Measurements from ENCODE around the gene CSRNP3. TPM values are rescaled to one million over a fixed set of nuclear protein-coding genes. Genes with fewer than 3 reads are reported as not detected.

CSRNP3 gene
- total RNA-seq, 1 donor from 2014 or later = not detected

GRCh38 chr2:165544897-165545296 is 75.4 kb downstream of the CSRNP3 start:
- intact Hi-C loops (cut with micrococcal nuclease) = no loop called here

DNA sequence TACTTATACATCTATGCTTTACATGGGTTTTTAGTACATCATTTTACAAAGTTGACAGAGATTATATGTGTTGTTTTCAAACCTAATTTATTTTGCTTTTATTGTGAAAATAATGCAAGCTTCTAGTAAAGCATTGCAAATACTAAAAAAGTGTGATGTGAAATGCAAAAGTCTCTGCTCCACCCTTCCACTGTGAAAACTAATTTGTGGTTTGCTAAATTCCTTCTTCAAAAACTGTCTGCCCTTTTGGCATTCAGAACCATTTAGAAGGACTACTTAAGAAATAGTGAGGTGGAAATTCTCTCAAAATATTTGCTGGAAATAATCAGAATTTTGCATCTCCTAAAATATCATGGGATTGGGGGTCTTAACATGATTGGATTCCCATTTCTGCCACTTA is 78.4 kb downstream of the CSRNP3 start:
- intact Hi-C loops (cut with micrococcal nuclease) = no loop called here

GRCh38 chr2:165549619-165550018 is 80.1 kb downstream of the CSRNP3 start:
- intact Hi-C loops (cut with micrococcal nuclease) = no loop called here

DNA sequence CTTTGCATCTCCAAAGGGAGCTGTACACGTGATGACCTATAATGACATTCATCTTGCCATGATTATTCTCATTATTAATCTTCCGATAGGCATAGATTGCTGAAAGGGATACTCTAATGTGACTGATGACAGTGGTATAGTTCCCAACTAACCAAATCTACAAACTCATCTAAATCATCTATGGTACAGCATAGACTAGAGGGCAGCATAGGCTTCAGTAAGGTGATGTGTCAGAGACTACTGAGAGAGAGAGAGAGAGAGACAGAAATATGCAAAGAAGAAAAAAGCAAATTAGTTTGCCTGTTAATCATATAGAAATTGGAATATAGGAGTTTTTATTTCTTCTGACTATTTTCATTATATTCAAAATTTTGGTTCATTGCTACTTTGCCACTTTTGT is 89.3 kb downstream of the CSRNP3 start:
- intact Hi-C loops (cut with micrococcal nuclease) = no loop called here

DNA sequence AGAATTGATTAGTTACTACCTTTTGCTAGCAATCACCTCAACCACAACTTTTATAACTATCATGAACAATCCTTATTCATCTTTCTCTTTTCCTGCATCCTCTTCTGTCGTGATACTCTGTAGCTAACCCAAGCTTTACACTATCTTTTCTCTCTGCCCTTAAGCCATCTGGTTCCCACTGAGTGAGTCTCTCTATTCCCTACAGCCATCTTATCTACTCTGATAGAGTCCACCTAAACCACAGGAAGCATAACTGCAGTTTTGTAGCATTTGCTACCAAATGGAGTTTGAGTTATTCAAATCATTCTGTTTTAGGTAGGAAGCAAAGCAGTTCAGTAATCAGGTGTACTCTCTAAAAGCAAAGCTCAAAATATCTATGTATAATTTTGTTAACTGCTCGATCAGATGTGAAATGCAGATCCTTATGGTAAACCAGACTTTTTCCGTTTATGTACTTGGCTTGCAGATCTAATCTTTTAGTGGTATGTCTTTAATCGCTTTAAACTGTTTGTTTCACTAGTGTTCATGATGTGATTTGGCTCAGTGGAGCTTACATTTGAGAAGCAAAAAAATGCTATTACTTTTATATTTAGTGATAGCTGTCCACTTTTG is 91.0 kb downstream of the CSRNP3 start:
- intact Hi-C loops (cut with micrococcal nuclease) = loop anchor here (10.0 kb wide), 1 partner anchor 314 kb away; no protein-coding TSS in a partner anchor

- intact Hi-C loops (cut with micrococcal nuclease) = loop anchor here (10.0 kb wide), 1 partner anchor 313 kb away; no protein-coding TSS in a partner anchor
These were observed 92.0 kb downstream of the CSRNP3 start for GRCh38 chr2:165561516-165561915.

DNA sequence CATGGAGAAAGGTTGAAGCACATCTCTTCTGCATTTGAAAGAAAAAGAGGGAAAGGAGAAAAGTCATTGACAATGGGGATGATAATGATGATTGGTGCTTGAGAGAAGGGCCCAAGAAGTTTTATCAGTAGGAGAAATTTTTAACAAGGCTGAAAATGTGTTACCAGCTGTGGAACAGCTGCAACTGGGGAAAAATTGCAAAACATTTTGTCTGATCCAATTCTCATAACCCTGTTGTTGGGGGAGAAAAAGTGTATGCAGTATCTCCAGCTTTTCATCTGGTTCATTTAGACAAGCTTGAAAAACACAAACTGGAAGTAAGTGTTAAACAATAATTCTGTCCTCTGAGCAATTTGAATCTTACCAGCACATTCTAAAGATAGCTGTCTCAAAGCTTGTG is 92.7 kb downstream of the CSRNP3 start:
- intact Hi-C loops (cut with micrococcal nuclease) = loop anchor here (10.0 kb wide), 1 partner anchor 313 kb away; no protein-coding TSS in a partner anchor

DNA sequence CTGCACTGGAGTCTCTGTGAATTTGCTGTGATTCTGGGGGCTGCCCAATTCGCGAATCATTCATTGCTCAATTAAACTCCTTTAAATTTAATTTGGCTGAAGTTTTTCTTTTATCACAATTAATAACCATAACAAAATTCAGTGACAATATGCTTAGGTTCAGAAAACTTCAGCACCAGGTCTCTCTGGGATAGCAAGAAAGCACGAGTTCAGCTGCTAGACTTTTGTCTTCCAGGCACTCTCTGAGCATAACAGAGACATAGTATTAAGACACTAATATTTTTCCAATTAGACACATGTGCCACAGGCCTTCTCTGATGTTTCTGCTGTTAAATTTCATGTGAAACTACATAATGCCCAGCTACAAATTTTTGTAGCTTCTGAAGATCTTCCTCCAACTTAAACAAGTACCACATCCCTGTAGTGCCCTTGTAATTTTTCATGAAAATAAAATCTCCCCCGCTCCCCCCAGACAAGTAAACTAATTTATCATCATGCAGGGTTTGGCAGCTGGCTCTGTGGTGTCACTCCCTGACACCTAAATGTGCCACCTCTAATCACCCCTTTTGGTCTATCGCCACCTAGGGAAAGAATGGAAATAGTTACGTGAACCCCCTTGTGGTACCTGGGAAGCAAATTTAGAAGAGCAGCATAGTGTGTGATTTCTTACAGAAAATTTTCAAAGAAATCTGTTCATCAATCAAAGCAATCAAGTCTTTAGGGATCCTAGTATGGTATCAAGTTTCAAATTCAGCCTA is 94.1 kb downstream of the CSRNP3 start:
- intact Hi-C loops (cut with micrococcal nuclease) = loop anchor here (10.0 kb wide), 1 partner anchor 311 kb away; no protein-coding TSS in a partner anchor

GRCh38 chr2:165566008-165566407 is 96.5 kb downstream of the CSRNP3 start:
- intact Hi-C loops (cut with micrococcal nuclease) = loop anchor here (10.0 kb wide), 1 partner anchor 309 kb away; no protein-coding TSS in a partner anchor

DNA sequence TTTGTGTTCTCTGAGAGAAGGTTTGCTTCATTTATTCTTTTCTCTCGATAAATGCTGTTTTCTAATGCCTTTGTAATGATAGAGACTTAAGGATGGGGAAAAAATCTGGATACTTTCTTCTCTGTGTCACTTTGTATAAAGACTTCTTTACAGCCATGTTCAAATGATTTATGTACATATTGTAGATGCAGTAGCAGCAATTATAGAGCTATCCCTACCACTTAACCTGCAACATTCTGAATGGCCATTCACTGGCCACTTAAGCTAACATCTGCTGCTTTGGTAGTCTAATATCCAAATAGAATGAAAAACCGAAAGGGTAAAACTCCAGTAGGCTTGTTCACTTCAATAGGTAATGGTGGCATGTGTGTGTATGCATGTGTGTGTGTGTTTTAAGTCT is 97.8 kb downstream of the CSRNP3 start:
- intact Hi-C loops (cut with micrococcal nuclease) = loop anchor here (10.0 kb wide), 1 partner anchor 308 kb away; no protein-coding TSS in a partner anchor

GRCh38 chr2:165568361-165568760 is 98.9 kb downstream of the CSRNP3 start:
- intact Hi-C loops (cut with micrococcal nuclease) = loop anchor here (10.0 kb wide), 1 partner anchor 306 kb away; no protein-coding TSS in a partner anchor

DNA sequence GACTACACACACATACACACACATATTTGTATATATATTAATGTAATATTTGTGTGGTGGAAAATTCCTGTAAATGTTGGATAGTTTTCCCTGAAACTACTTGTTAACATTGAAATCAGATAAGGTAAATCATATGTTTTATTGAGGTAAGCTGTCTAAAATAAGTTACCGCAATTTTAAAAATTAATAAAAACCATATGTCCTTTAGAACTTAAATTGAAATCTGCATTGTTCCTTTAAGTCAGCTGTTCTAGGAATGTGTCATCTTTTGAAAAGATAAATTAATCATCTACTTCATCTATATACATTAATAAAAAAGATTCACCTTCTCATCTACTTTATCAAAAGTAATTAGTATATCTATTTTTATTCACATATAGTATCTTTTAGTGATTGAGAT is 102.0 kb downstream of the CSRNP3 start:
- intact Hi-C loops (cut with micrococcal nuclease) = no loop called here

DNA sequence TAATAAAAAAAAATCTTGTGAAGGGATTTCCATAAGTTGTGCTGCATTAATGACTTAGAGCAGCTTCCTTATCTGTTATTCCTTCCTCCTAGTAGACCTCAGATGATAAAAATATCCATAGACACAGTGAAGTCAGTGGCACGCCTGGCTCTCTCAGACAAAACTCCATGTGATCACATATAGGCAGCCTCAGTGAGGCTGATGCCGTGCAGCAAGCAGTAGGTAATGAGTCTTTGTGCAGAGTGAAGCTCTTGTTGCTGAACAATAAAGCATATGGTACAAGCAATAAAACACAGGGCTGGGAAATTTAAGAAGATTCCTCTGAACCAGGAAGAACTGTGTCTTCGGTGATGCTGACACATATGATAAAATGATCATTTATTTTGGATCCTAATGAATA is 102.7 kb downstream of the CSRNP3 start:
- intact Hi-C loops (cut with micrococcal nuclease) = no loop called here

DNA sequence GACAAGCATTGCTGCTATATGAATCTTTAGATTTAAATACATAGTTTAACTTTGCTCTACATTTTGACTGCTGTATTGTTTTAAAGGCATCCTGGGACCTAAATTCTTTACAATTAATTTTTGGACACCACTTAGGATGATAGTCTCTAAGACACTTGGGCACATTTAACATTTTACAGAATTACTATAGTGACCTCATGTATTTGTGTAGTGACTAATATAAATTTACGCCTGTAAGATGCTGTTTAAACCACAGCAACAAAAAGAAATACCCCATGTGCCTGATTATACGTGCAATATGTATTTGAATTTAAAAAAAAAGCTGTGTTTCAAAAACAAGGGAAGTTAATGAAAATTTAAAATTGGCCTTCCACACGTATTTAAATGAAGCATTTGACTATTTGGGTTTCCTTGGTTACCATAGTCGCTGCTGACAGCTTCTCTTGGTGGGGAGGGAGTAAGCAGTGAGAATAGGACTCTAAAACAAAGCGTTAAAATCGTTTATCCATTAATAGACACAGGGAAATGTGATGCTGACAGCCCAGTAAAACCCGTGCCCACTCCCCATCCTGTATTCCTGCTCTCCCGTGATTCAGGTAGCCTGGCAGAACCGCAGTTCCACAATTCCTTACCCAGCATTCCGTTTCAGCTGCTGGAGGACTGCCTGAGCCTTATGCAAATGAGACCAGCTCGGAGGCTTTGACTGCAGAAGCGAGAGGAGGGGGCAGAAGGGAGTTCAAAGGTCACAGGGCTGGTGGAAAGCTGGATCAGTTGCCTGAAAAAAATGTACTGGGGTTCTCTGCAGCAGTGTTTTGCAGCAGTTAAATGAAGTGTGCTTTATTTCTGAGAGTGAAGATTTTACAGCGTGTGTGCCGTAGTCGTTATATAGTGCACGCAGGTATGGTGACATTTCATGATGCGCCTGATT is 104.3 kb downstream of the CSRNP3 start:
- intact Hi-C loops (cut with micrococcal nuclease) = no loop called here

- intact Hi-C loops (cut with micrococcal nuclease) = no loop called here
These were observed 105.6 kb downstream of the CSRNP3 start for GRCh38 chr2:165575044-165575615.

GRCh38 chr2:165576409-165577154 is 107.1 kb downstream of the CSRNP3 start:
- intact Hi-C loops (cut with micrococcal nuclease) = no loop called here

- intact Hi-C loops (cut with micrococcal nuclease) = no loop called here
These were observed 112.9 kb downstream of the CSRNP3 start for GRCh38 chr2:165582409-165582808.

DNA sequence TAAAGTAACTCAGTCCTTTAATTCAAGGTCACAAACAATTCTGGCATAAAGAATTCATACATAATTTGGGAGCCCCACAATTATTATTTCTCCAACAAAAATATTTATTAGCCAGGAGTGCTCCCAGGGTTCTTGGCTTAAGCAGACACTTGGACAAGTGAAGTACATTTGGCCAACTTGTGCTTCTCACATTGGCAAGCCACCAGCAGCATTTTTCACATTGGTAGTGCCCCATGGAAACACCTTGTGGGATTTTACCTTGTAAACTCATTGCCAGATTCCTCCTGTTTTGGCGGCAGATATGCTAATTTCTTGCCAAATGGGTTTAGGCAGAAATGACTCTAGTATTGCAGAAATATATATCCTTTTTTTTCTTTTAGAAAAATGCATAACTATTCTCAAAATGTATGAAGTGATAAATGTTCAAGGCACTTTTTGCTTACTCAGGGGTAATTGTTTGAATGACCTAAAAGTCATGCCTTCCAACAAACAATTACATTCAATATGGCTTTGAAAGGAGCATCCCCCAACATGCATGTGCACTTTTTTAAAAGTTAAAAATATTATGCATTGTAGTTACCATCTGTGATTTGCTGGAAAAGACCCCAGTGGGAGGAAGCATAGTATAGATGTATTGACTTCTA is 113.5 kb downstream of the CSRNP3 start:
- intact Hi-C loops (cut with micrococcal nuclease) = no loop called here

- intact Hi-C loops (cut with micrococcal nuclease) = no loop called here
These were observed 114.7 kb downstream of the CSRNP3 start for GRCh38 chr2:165584126-165584654.

GRCh38 chr2:165586019-165586418 is 116.5 kb downstream of the CSRNP3 start:
- intact Hi-C loops (cut with micrococcal nuclease) = no loop called here

Measured in T-helper 2 cell treated with Interferon-gamma antibody and Interleukin-4, amounts not matched to agents 100 ng/mL and 5 ng/mL, for 36 hours (primary cell).